Type B pancreatic cell (in vitro differentiated cells): ENCODE data around the gene CHRNA9. TPM values are rescaled to one million over a fixed set of nuclear protein-coding genes. Genes with fewer than 3 reads are reported as not detected.

Experiments used
- DNase-seq: peaks from one replicate; pipeline ENCODE4 v3.0.0; 2021; ENCODE audit warnings: mixed read lengths; ENCODE audit not compliant: unreplicated experiment; ENCODE audit errors: extremely low spot score
- H3K27ac Mint-ChIP-seq: 2 replicates; pipeline ENCODE4 v1.8.0; 2021; ENCODE audit warnings: mild to moderate bottlenecking, mixed read lengths
- H3K27me3 Mint-ChIP-seq: 2 replicates; pipeline ENCODE4 v1.8.0; 2021; ENCODE audit warnings: mixed read lengths
- H3K36me3 Mint-ChIP-seq: 2 replicates; pipeline ENCODE4 v1.8.0; 2021; ENCODE audit warnings: mixed read lengths
- H3K4me1 Mint-ChIP-seq: one replicate; pipeline ENCODE4 v1.8.0; 2021; ENCODE audit warnings: mixed read lengths; ENCODE audit not compliant: unreplicated experiment
- H3K4me3 Mint-ChIP-seq: 2 replicates; pipeline ENCODE4 v1.8.0; 2021; ENCODE audit warnings: mild to moderate bottlenecking, mixed read lengths
- H3K9me3 Mint-ChIP-seq: 2 replicates; pipeline ENCODE4 v1.8.0; 2021; ENCODE audit warnings: mixed read lengths
- total RNA-seq: library from RNA; stranded (reverse); gene quantifications from 2 replicates; pipeline ENCODE4 v1.2.1, GENCODE V29; 2021; ENCODE audit warnings: low replicate concordance
- TF ChIP-seq, protein P1 (sequence below): fragments of 200-600 bp; sonication (generic); conservative IDR thresholded peaks from 2 replicates; pipeline ENCODE4 v1.5.0; 2021; ENCODE audit warnings: antibody characterized with exemption, mild to moderate bottlenecking

CHRNA9 gene
- total RNA-seq, 1 donor from 2014 or later = 0.58 TPM

DNA sequence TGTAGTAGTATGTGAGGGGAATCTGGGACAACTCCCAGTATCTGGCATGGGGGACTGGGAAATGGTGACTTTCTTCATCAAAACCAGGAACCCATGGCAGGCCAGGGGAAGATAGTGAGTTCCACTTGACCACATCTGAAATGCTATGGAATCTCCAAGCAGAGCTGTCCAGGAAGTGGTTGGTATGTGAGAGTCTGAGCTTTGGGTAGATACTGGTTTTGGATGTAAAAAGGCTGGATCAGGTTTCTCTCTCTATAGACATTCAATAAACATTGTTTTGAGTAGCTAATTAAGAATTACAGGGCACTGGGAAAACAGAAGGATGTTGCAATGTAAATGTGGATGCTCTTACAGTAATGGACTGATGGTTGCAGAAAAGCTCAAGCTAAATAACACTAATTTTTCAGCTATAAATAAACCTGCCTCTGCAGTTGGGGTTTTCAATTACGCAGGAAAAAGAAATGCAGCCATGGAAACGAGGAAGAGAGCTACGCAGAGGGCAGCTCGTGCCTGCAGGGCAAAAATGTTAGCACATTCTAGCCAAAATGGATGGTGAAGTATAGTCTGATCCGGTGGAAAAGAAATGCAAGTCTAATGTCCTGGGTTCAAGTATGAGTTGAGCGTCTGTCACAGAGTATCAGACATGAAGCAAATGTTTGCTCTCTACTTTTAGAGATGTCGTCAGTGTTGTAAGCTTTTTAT is 13.4 kb upstream of the CHRNA9 start:
- no peaks in the 10 kb centered on the region for H3K27me3 Mint-ChIP-seq
- TF ChIP-seq, protein P1, sequence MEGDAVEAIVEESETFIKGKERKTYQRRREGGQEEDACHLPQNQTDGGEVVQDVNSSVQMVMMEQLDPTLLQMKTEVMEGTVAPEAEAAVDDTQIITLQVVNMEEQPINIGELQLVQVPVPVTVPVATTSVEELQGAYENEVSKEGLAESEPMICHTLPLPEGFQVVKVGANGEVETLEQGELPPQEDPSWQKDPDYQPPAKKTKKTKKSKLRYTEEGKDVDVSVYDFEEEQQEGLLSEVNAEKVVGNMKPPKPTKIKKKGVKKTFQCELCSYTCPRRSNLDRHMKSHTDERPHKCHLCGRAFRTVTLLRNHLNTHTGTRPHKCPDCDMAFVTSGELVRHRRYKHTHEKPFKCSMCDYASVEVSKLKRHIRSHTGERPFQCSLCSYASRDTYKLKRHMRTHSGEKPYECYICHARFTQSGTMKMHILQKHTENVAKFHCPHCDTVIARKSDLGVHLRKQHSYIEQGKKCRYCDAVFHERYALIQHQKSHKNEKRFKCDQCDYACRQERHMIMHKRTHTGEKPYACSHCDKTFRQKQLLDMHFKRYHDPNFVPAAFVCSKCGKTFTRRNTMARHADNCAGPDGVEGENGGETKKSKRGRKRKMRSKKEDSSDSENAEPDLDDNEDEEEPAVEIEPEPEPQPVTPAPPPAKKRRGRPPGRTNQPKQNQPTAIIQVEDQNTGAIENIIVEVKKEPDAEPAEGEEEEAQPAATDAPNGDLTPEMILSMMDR = no peak
- DNase-seq = no peak
- H3K4me3 Mint-ChIP-seq = peak overlapping the region; percentile 48
- no peaks in the 10 kb centered on the region for H3K9me3 Mint-ChIP-seq
- no peaks in the 10 kb centered on the region for H3K36me3 Mint-ChIP-seq
- H3K27ac Mint-ChIP-seq = peak overlapping the region; percentile 79
- H3K4me1 Mint-ChIP-seq = peaks cover 51% of the 10 kb centered on the region

DNA sequence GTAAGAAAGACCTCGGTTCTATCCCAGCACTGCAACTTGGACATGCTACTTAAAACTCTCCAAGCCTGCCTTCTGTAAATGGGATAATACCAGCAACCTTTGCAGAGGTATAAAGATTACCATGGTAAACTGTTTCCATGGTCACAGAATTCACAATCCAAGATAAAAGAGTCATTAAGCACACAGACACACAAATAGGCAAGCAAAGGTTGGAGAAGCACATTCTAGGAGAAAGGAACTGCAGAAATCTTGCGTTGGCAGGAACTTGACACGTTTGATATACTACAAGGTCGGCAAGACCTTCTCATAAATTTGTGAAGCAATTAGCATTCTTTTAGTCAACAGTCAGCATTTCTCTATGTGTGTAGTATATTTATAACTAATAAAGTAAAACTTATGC is 12.3 kb upstream of the CHRNA9 start:
- TF ChIP-seq, protein P1 = no peak
- peak overlapping the region; percentile 79 for H3K27ac Mint-ChIP-seq
- H3K4me1 Mint-ChIP-seq = peaks cover 53% of the 10 kb centered on the region
- H3K27me3 Mint-ChIP-seq = no peaks in the 10 kb centered on the region
- no peak overlapping the region for H3K4me3 Mint-ChIP-seq
- no peak for DNase-seq
- H3K9me3 Mint-ChIP-seq = no peaks in the 10 kb centered on the region
- H3K36me3 Mint-ChIP-seq = no peaks in the 10 kb centered on the region

DNA sequence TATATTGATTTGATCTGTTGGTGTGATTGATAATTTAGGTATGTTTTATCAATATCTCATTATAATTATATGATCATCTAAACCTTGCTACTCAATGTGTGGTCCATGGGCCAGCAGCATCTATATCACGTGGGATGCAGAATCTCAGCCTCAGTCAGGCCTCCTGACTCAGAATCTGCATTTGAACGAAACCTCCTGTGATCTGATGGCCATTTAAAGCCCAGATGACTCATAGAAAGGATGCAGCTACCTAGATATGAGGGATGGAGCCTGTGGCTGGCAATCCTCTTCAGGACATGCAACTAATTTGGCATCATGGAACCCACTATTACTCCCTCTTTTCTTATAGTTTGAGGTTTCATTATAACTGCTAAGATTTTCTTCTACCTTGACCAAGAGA is 11.3 kb upstream of the CHRNA9 start:
- Mint-ChIP-seq H3K36me3 (no peaks in the 10 kb centered on the region), H3K27me3 (no peaks in the 10 kb centered on the region), H3K27ac (no peak overlapping the region), H3K4me1 (peaks cover 54% of the 10 kb centered on the region), H3K4me3 (no peak overlapping the region), H3K9me3 (no peaks in the 10 kb centered on the region)
- DNase-seq = no peak
- TF ChIP-seq, protein P1 = no peak

DNA sequence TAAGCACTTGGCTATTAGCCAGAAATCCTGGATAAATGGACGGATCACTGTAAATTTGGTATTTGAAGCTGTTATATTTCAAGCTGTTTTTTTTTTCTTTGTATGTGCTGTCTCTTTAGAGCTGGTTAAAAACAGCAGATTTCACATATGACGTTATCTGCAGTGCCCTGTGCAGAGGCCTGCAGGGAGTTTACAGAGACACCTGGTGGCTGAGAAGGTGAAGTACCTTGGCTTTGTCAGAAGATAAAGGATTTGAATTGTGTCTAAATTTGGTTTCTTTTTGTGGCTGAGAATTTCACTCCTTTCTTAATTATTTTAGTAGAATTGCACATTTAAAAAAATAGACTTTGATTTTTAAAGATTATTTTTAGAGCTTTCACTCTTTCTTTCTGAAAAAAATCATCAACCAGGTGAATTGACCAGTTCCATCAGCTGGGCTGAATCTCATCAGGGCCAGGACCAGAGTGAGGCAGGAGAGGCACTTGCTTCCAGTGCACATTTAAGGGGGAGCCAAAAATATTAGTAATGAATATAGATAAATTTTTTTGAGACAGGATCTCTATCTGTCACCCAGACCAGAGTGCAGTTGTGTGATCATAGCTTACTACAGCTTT is 9.6 kb upstream of the CHRNA9 start:
- no peak for DNase-seq
- H3K9me3 Mint-ChIP-seq = no peaks in the 10 kb centered on the region

DNA sequence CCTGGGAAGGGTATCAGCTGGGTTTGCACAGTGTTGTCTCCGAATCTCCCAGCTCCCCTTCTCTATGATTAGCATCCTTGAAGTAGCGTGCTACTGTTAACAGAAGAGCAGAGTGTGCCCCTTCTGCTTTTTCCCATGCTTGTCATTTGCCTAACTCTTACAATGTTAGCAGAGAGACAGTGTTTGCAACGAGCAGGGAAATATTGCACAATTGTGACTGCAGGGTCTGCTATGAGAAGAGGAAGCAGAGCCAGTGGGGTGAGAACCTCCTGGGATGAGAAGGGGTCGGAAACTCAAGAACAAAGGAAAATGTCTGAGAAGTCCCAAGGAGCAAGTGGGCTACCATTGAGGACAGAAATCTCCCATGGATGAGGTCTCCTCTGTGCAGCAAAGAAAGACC is 7.8 kb upstream of the CHRNA9 start:
- H3K4me3 Mint-ChIP-seq = no peak overlapping the region
- TF ChIP-seq, protein P1 = no peak
- H3K27ac Mint-ChIP-seq = peak overlapping the region; percentile 41
- no peaks in the 10 kb centered on the region for H3K9me3 Mint-ChIP-seq
- DNase-seq = no peak
- no peaks in the 10 kb centered on the region for H3K27me3 Mint-ChIP-seq
- peaks cover 45% of the 10 kb centered on the region for H3K4me1 Mint-ChIP-seq
- H3K36me3 Mint-ChIP-seq = no peaks in the 10 kb centered on the region

More for the DNA sequence above, 9.6 kb upstream of the CHRNA9 start:
- H3K4me1 Mint-ChIP-seq = peaks cover 61% of the 10 kb centered on the region
- TF ChIP-seq, protein P1 = peak; percentile 92
- H3K4me3 Mint-ChIP-seq = no peak overlapping the region
- H3K27me3 Mint-ChIP-seq = no peaks in the 10 kb centered on the region
- no peaks in the 10 kb centered on the region for H3K36me3 Mint-ChIP-seq
- H3K27ac Mint-ChIP-seq = peak overlapping the region; percentile 61
